CD4-positive, alpha-beta T cell (primary cell): ENCODE results near the gene PPP2R2C. TPM values are rescaled to one million over a fixed set of nuclear protein-coding genes. Genes with fewer than 3 reads are reported as not detected.

Source experiments
- ATAC-seq: fragments of 200-7000 bp; cut with Tn5 transposase; one replicate; pipeline ENCODE4 v1.10.0; 2022; ENCODE audit warnings: mild to moderate bottlenecking; ENCODE audit not compliant: poor library complexity
- CTCF ChIA-PET: fragments of 350-600 bp; sonication (Branson Sonifier 250); formaldehyde crosslinking; loops from one replicate; lab custom pipeline; 2021; ENCODE audit warnings: antibody characterized with exemption, inconsistent platforms; lab: Charles Lee
- POLR2A ChIA-PET: fragments of 350-600 bp; sonication (Branson Sonifier 250); formaldehyde crosslinking; loops from one replicate; lab custom pipeline; 2021; ENCODE audit warnings: antibody characterized with exemption, inconsistent platforms; lab: Charles Lee
- DNase-seq, 14 experiments: peaks; one replicate each; pipeline ENCODE4 v3.0.0-alpha.2; 2013 to 2020; ENCODE audit warnings: mixed read lengths in 2 of 14
- H3K27ac ChIP-seq, 2 donors: one replicate each; pipeline versions ENCODE4 v1.5.1 to v1.7.0; 2013; ENCODE audit warnings: low read length in 2 of 2, low read depth in 1 of 2, mild to moderate bottlenecking in 1 of 2
- H3K27me3 ChIP-seq, 2 experiments: 1 replicate in 1 of 2; 2 replicates in 1 of 2; pipeline versions ENCODE4 v1.6.1 to v1.7.0; 2013; ENCODE audit warnings: low read length in 2 of 2, control low read depth in 1 of 2, mild to moderate bottlenecking in 1 of 2, moderate library complexity in 1 of 2; ENCODE audit not compliant: insufficient read depth in 2 of 2, control insufficient read depth in 1 of 2
- H3K36me3 ChIP-seq: one replicate; pipeline ENCODE4 v1.6.1; 2013; ENCODE audit warnings: low read length, control low read depth; ENCODE audit not compliant: insufficient read depth
- H3K4me1 ChIP-seq: one replicate; pipeline ENCODE4 v1.6.1; 2013; ENCODE audit warnings: low read length, control low read depth; ENCODE audit not compliant: insufficient read depth
- H3K4me3 ChIP-seq: one replicate; pipeline ENCODE4 v1.5.1; 2013; ENCODE audit warnings: mild to moderate bottlenecking, low read length, moderate library complexity
- H3K9me3 ChIP-seq, 2 experiments: 1 replicate in 1 of 2; 2 replicates in 1 of 2; pipeline versions ENCODE4 v1.6.1 to v1.7.0; 2013; ENCODE audit warnings: low read length in 2 of 2, mild to moderate bottlenecking in 2 of 2, control low read depth in 1 of 2, moderate library complexity in 1 of 2; ENCODE audit not compliant: control insufficient read depth in 1 of 2, insufficient read depth in 1 of 2
- H3K27ac Mint-ChIP-seq: one replicate; pipeline ENCODE4 v1.8.0; 2020; ENCODE audit warnings: mixed read lengths
- H3K27me3 Mint-ChIP-seq: one replicate; pipeline ENCODE4 v1.8.0; 2021; ENCODE audit warnings: mixed read lengths
- H3K36me3 Mint-ChIP-seq: one replicate; pipeline ENCODE4 v1.8.0; 2021; ENCODE audit warnings: low read depth, mixed read lengths
- H3K4me1 Mint-ChIP-seq: one replicate; pipeline ENCODE4 v1.8.0; 2021; ENCODE audit warnings: low read depth, mixed read lengths
- H3K4me3 Mint-ChIP-seq: one replicate; pipeline ENCODE4 v1.8.0; 2020; ENCODE audit warnings: mild to moderate bottlenecking, mixed read lengths
- H3K9me3 Mint-ChIP-seq: one replicate; pipeline ENCODE4 v1.8.0; 2020; ENCODE audit warnings: mixed read lengths
- CTCF ChIP-seq: fragments of 200-600 bp; IDR thresholded peaks from one replicate; pipeline ENCODE4 v1.8.0; 2022; ENCODE audit warnings: antibody characterized with exemption, mild to moderate bottlenecking
- intact Hi-C, 2 experiments: fragments of 100-400 bp; cut with DNase I in 1 of 2; cut with micrococcal nuclease in 1 of 2; formaldehyde crosslinking; loops; one replicate each; pipeline versions ENCODE4 v1.15.1 to v1.9.0; 2023 to 2025; cut with DNase I, micrococcal nuclease
- total RNA-seq, 174 experiments: library from RNA in 2 of 174; stranded (reverse) in 2 of 174; gene quantifications; one replicate each; pipeline ENCODE4 v1.2.3 and lab custom pipeline; 2021 to 2026

The PPP2R2C gene
- total RNA-seq, 2 experiments from 2014 or later = not detected

DNA sequence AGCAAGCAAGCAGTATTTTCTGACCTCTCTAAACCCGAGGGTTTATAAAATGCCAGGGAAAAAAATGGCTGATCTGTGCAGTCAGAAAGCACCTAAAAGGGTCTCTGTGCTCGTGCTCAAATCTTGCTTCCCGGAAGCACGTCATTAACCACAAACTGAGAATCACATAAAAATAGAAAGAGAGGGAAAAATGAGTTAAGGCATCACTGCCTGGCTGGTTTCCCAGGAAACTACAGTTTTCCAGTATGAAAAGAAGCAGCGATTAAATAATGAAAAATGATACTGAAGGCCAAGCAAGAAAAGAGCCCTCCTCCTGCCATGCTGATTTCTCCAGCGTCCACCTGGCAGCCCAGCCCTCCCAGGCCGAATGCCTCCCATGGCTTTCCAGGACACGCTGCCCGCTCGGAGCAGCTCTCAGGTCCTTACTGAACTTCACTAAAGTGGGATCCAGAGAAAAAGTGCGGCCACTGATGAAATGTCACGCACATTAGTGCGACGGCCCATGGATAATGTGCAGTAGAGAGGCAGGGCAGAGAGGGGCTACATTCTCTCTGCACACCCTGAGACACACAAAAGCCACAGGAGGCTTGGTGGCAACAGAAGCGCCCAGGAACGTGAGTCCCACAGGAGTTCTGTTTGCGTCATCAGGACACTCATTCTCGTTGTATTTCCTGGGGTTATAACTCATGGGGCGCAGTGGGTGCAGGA lies 122.4 kb downstream of the PPP2R2C start:
- Mint-ChIP-seq H3K36me3 (no peaks in the 10 kb centered on the region), H3K27me3 (peaks cover 27% of the 10 kb centered on the region), H3K4me3 (no peak overlapping the region), H3K27ac (no peak overlapping the region), H3K9me3 (no peaks in the 10 kb centered on the region), H3K4me1 (no peaks in the 10 kb centered on the region)
- ATAC-seq (no peak), DNase-seq (no peak)
- POLR2A ChIA-PET = no interaction called here
- intact Hi-C loops = no loop called here
- Histone ChIP-seq H3K4me3 (no peak overlapping the region), H3K27me3 (no peaks in the 10 kb centered on the region), H3K36me3 (no peaks in the 10 kb centered on the region), H3K9me3 (peaks cover 0 to 20% of the 10 kb centered on the region in 2 experiments), H3K27ac (no peak overlapping the region), H3K4me1 (no peaks in the 10 kb centered on the region)
- TF ChIP-seq CTCF = no peak
- CTCF ChIA-PET = no interaction called here

DNA sequence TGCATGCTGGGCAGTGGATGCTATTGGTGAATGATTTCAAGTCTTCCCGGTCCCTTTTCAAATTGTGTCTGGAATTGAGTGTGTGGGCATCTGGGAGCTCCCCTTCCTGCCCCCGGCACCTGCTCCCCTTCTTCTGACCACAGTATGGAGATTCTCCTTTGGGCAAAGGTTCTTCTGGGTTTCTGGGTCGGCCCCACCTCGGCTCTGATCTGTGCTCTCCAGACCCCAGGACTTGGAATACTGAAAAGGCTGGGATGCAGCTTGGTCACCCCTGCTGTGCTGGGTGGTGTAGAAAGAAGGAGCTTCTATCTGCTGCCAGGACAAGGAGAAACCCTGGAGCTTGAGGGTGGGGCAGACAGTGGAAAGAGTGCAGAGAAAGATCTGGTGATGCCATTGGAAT lies 124.0 kb downstream of the PPP2R2C start:
- ATAC-seq (no peak), DNase-seq (no peak)
- Histone ChIP-seq H3K4me3 (no peak overlapping the region), H3K4me1 (no peaks in the 10 kb centered on the region), H3K36me3 (no peaks in the 10 kb centered on the region), H3K27me3 (no peaks in the 10 kb centered on the region), H3K27ac (no peak overlapping the region), H3K9me3 (peaks cover 0 to 20% of the 10 kb centered on the region in 2 experiments)
- intact Hi-C loops = no loop called here
- H3K9me3 Mint-ChIP-seq = no peaks in the 10 kb centered on the region
- H3K27me3 Mint-ChIP-seq = peaks cover 19% of the 10 kb centered on the region
- POLR2A ChIA-PET = no interaction called here
- no peaks in the 10 kb centered on the region for H3K4me1 Mint-ChIP-seq
- CTCF ChIA-PET = no interaction called here
- H3K27ac Mint-ChIP-seq = no peak overlapping the region
- no peaks in the 10 kb centered on the region for H3K36me3 Mint-ChIP-seq
- H3K4me3 Mint-ChIP-seq = no peak overlapping the region
- TF ChIP-seq CTCF = no peak

DNA sequence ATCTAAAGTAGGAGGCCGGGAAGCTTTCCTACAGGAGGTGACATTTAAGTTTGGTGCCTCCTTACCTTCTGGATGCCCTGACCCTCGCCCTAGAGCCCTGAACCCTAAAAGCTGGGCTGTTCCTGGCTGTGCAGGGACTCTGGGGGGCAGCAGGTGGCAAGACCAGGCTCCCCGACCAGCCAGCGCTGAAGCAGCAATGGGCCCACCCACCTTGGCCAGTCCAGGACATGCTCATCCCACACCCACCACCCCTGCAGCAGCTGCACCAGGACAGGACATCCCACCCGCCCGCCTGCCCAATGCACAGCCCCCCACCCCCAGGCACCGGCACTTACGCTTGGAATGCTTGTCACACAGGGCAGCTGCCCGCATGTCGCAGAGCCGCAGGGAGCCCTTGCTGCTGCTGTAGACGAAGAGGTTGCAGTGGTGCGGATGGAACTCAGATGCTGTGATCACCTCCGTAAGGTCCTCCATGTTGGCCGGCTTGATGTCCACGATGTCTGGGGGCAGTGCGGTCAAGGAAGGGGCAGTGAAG lies 124.8 kb downstream of the PPP2R2C start:
- no peak overlapping the region for H3K4me3 ChIP-seq
- no peaks in the 10 kb centered on the region for H3K36me3 Mint-ChIP-seq
- H3K27ac Mint-ChIP-seq = no peak overlapping the region
- DNase-seq (no peak), ATAC-seq (no peak)
- peaks cover 0 to 20% of the 10 kb centered on the region in 2 experiments for H3K9me3 ChIP-seq
- no peaks in the 10 kb centered on the region for H3K36me3 ChIP-seq
- no peak for TF ChIP-seq CTCF
- ChIA-PET CTCF (no interaction called here), POLR2A (no interaction called here)
- no peaks in the 10 kb centered on the region for H3K4me1 ChIP-seq
- intact Hi-C loops = no loop called here
- no peaks in the 10 kb centered on the region for H3K27me3 ChIP-seq
- H3K27me3 Mint-ChIP-seq = peaks cover 17% of the 10 kb centered on the region
- no peak overlapping the region for H3K27ac ChIP-seq
- no peaks in the 10 kb centered on the region for H3K9me3 Mint-ChIP-seq
- no peaks in the 10 kb centered on the region for H3K4me1 Mint-ChIP-seq
- no peak overlapping the region for H3K4me3 Mint-ChIP-seq
